ENCODE measurements around the gene SEL1L. TPM values are rescaled to one million over a fixed set of nuclear protein-coding genes. Genes with fewer than 3 reads are reported as not detected.
"Not testable (repeated sequence)": the region's sequence is repeated elsewhere in the genome, so short reads cannot be mapped to it uniquely, and the experiment has no call there.

Gene SEL1L
- total and polyA plus RNA-seq, 9 donors, result 15.6 to 68.2 (median 44.4) TPM

- Histone ChIP-seq H3K9me3 (no peaks in the 10 kb centered on the region), H3K4me1 (ENCODE audit: insufficient read depth) (peaks cover 5% of the 10 kb centered on the region), H3K36me3 (no peaks in the 10 kb centered on the region), H3K27me3 (no peaks in the 10 kb centered on the region), H3K4me3 (no peak overlapping the region), H3K27ac (no peak overlapping the region)
- no peak for DNase-seq
- intact Hi-C loops (cut with DNase I), result no loop called here
- TF ChIP-seq CTCF (IDR thresholded peaks at IDR 0.05) (no peak), POLR2A (IDR thresholded peaks at IDR 0.05) (no peak), EP300 (IDR thresholded peaks at IDR 0.05) (no peak)
- 7 to 10% (median 8%) methylated on average over 6 of the region's 6 CpGs for WGBS, 3 donors
These were observed 98.6 kb downstream of the SEL1L start for GRCh38 chr14:81435048-81435390.

- 26 to 44% (median 35%) methylated on average over 4 of the region's 4 CpGs for WGBS, 3 donors
- intact Hi-C loops (cut with DNase I), result no loop called here
- Histone ChIP-seq H3K9me3 (no peaks in the 10 kb centered on the region), H3K36me3 (no peaks in the 10 kb centered on the region), H3K27ac (no peak overlapping the region), H3K4me3 (no peak overlapping the region), H3K4me1 (ENCODE audit: insufficient read depth) (peaks cover 5% of the 10 kb centered on the region), H3K27me3 (no peaks in the 10 kb centered on the region)
- TF ChIP-seq CTCF (IDR thresholded peaks at IDR 0.05) (no peak), EP300 (IDR thresholded peaks at IDR 0.05) (no peak), POLR2A (IDR thresholded peaks at IDR 0.05) (no peak)
- DNase-seq, result no peak
These were observed 99.4 kb downstream of the SEL1L start for GRCh38 chr14:81434230-81434629.

GRCh38 chr14:81433378-81433777, 100.3 kb downstream of the SEL1L start:
- TF ChIP-seq POLR2A (IDR thresholded peaks at IDR 0.05), result no peak
- no peak for TF ChIP-seq EP300 (IDR thresholded peaks at IDR 0.05)
- no peak for TF ChIP-seq CTCF (IDR thresholded peaks at IDR 0.05)
- Histone ChIP-seq H3K27me3 (no peaks in the 10 kb centered on the region), H3K9me3 (no peaks in the 10 kb centered on the region), H3K27ac (no peak overlapping the region), H3K4me1 (ENCODE audit: insufficient read depth) (peaks cover 5% of the 10 kb centered on the region), H3K36me3 (no peaks in the 10 kb centered on the region), H3K4me3 (no peak overlapping the region)
- WGBS, 3 donors, result 74 to 90% (median 86%) methylated on average over 2 of the region's 2 CpGs
- intact Hi-C loops (cut with DNase I), result no loop called here
- DNase-seq, result no peak

GRCh38 chr14:81432219-81432661, 101.4 kb downstream of the SEL1L start:
- WGBS, 3 donors, result 82 to 88% (median 88%) methylated on average over 3 of the region's 3 CpGs
- Histone ChIP-seq H3K36me3 (no peaks in the 10 kb centered on the region), H3K27ac (no peak overlapping the region), H3K9me3 (no peaks in the 10 kb centered on the region), H3K27me3 (no peaks in the 10 kb centered on the region), H3K4me1 (ENCODE audit: insufficient read depth) (peaks cover 9% of the 10 kb centered on the region), H3K4me3 (no peak overlapping the region)
- no peak for TF ChIP-seq EP300 (IDR thresholded peaks at IDR 0.05)
- no peak for DNase-seq
- intact Hi-C loops (cut with DNase I), result no loop called here

- TF ChIP-seq EP300 (IDR thresholded peaks at IDR 0.05) (no peak), POLR2A (IDR thresholded peaks at IDR 0.05) (no peak), CTCF (IDR thresholded peaks at IDR 0.05) (no peak)
- H3K36me3 ChIP-seq, result no peaks in the 10 kb centered on the region
- intact Hi-C loops (cut with DNase I), result no loop called here
- no peak overlapping the region for H3K27ac ChIP-seq
- peaks cover 10% of the 10 kb centered on the region for H3K4me1 ChIP-seq (ENCODE audit: insufficient read depth)
- H3K9me3 ChIP-seq, result no peaks in the 10 kb centered on the region
- H3K27me3 ChIP-seq, result no peaks in the 10 kb centered on the region
- DNase-seq, result no peak
- no peak overlapping the region for H3K4me3 ChIP-seq
- WGBS, 3 donors, result 21 to 52% (median 30%) methylated on average over 5 of the region's 5 CpGs
These were observed 103.4 kb downstream of the SEL1L start for GRCh38 chr14:81430235-81430634.

- H3K4me1 ChIP-seq (ENCODE audit: insufficient read depth), result peaks cover 10% of the 10 kb centered on the region
- H3K36me3 ChIP-seq; H3K27ac ChIP-seq; DNase-seq; intact Hi-C loops (cut with DNase I); H3K9me3 ChIP-seq; H3K27me3 ChIP-seq; H3K4me3 ChIP-seq: not testable (repeated sequence)
- 83 to 89% (median 83%) methylated on average over 11 of the region's 11 CpGs for WGBS, 3 donors
These were observed 103.9 kb downstream of the SEL1L start for GRCh38 chr14:81429749-81430148.

Measured in ovary (tissue), 9 donors.